ENCODE measurements around the gene CHST4. TPM values are rescaled to one million over a fixed set of nuclear protein-coding genes. Genes with fewer than 3 reads are reported as not detected.

The CHST4 gene
- total and polyA plus RNA-seq, 2 of the 4 experiments (the other 2 are of a cell fraction) = not detected

DNA sequence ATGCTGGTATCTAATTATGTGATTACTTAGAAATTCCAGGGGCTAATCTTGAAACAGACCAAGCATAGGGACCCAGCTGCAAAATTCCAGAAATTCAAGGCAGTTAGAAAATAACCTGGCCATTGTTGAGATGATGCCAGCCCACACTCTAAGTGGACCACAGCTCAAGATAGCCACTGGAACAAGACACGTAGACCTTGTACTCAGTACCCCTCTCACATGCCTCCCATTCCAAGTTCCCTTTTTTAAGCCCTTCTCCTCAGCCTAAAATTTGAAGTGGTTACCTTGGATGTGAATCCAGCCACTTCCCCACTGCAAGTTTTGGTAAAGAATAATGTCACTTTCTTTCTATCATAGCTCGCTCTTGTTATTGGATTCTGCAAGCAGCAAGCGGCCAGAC is 33.0 kb upstream of the CHST4 start:
- in situ Hi-C loops (cut with MboI; ENCODE audit: low sequenced_read_pairs) (loop anchor here (25.0 kb wide), 1 partner anchor 706 kb away; no protein-coding TSS in a partner anchor), intact Hi-C loops (cut with micrococcal nuclease) (loop anchor here (10.0 kb wide), 1 partner anchor 122 kb away; no protein-coding TSS in a partner anchor), dilution Hi-C loops (cut with HindIII; ENCODE audit: low sequenced_read_pairs, unreplicated experiment) (no loop called here)
- no TSS peak for BruUV-seq (replicated peaks)
- no peak overlapping the region for H2BK20ac ChIP-seq (ENCODE audit: low read depth, low read length)
- no peak for DNase-seq
- H2BK120ac ChIP-seq (ENCODE audit: low read depth, low read length) = no peak overlapping the region
- no peak for ATAC-seq (ENCODE audit: low read depth)
- H3K36me3 ChIP-seq (ENCODE audit: control insufficient read depth, insufficient read depth, low read length) = no peaks in the 10 kb centered on the region
- CTCF ChIA-PET = no interaction called here
- TF ChIP-seq USF2 (IDR thresholded peaks at IDR 0.05; ENCODE audit: low read depth, low read length) = no peak
- TF ChIP-seq POLR2A (IDR thresholded peaks at IDR 0.05; ENCODE audit: low read depth, low read length) = no peak
- TF ChIP-seq CHD1 (IDR thresholded peaks at IDR 0.05; ENCODE audit: low read depth, low read length) = no peak
- no peak for TF ChIP-seq RFX5 (IDR thresholded peaks at IDR 0.05; ENCODE audit: low read depth, low read length)
- no peak for TF ChIP-seq SMC3 (IDR thresholded peaks at IDR 0.05; ENCODE audit: low read depth, low read length)
- TF ChIP-seq, protein P1, sequence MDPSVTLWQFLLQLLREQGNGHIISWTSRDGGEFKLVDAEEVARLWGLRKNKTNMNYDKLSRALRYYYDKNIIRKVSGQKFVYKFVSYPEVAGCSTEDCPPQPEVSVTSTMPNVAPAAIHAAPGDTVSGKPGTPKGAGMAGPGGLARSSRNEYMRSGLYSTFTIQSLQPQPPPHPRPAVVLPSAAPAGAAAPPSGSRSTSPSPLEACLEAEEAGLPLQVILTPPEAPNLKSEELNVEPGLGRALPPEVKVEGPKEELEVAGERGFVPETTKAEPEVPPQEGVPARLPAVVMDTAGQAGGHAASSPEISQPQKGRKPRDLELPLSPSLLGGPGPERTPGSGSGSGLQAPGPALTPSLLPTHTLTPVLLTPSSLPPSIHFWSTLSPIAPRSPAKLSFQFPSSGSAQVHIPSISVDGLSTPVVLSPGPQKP (IDR thresholded peaks at IDR 0.05; ENCODE audit: borderline replicate concordance, low read depth, low read length) = no peak
- no peak for TF ChIP-seq MAZ (IDR thresholded peaks at IDR 0.05; ENCODE audit: borderline replicate concordance, low read depth, low read length)
- no peak for TF ChIP-seq FOS (IDR thresholded peaks at IDR 0.05; ENCODE audit: low read depth, low read length)
- no peak for TF ChIP-seq RAD21 (IDR thresholded peaks at IDR 0.05; ENCODE audit: low read length)
- H2AK9ac ChIP-seq (replicated peaks; ENCODE audit: low read depth, low read length, poor library complexity) = no peak overlapping the region
- POLR2A ChIA-PET (ENCODE audit: unreplicated experiment) = no interaction called here
- H3K4me2 ChIP-seq (ENCODE audit: low read depth, low read length) = no peak overlapping the region
- no peak overlapping the region for H3K27ac ChIP-seq (ENCODE audit: insufficient read depth, low read length)
- no peaks in the 10 kb centered on the region for H4K20me1 ChIP-seq (ENCODE audit: insufficient read depth, low read length)
- H3K56ac ChIP-seq (ENCODE audit: extremely low read depth, insufficient read depth, low read length) = no peak overlapping the region
- H2BK5ac ChIP-seq (ENCODE audit: low read depth, low read length, poor library complexity, severe bottlenecking) = no peak overlapping the region
- no peak overlapping the region for H3K14ac ChIP-seq (replicated peaks; ENCODE audit: low read depth, low read length)
- H3K4ac ChIP-seq (ENCODE audit: low read depth, low read length) = no peak overlapping the region
- no peaks in the 10 kb centered on the region for H3K9me1 ChIP-seq (ENCODE audit: insufficient read depth, low read length)
- H4K5ac ChIP-seq (ENCODE audit: low read depth, low read length) = no peak overlapping the region
- 80% methylated on average over 1 of the region's 3 CpGs; no CpG with 5 or more reads in 1 of the 2 experiments for WGBS, 2 experiments (ENCODE audit: extremely low coverage in 2 of 2, insufficient read length in 1 of 2)
- no peak overlapping the region for H4K8ac ChIP-seq (ENCODE audit: low read depth in 2 of 2, low read length in 2 of 2)
- no peaks in the 10 kb centered on the region for H3K9me3 ChIP-seq (ENCODE audit: control insufficient read depth, insufficient read depth, low read length)
- H3K23ac ChIP-seq (ENCODE audit: low read depth, low read length) = no peak overlapping the region
- H2BK15ac ChIP-seq (ENCODE audit: low read depth, low read length) = no peak overlapping the region
- no peak overlapping the region for H3K4me3 ChIP-seq (ENCODE audit: insufficient read depth, low read depth, low read length)
- H4K91ac ChIP-seq (ENCODE audit: insufficient read depth, low read depth, low read length) = no peak overlapping the region
- H2AFZ ChIP-seq (replicated peaks; ENCODE audit: low read length, poor library complexity) = no peak overlapping the region
- no peak overlapping the region for H2AK5ac ChIP-seq (ENCODE audit: low read depth, low read length)
- peaks cover 4% of the 10 kb centered on the region for H3K27me3 ChIP-seq (ENCODE audit: control insufficient read depth, insufficient read depth, low read length)
- no peak overlapping the region for H3K9ac ChIP-seq (ENCODE audit: low read depth, low read length)
- H3K18ac ChIP-seq (ENCODE audit: low read depth, low read length) = no peak overlapping the region
- H3K4me1 ChIP-seq (ENCODE audit: control insufficient read depth, insufficient read depth, low read length) = no peaks in the 10 kb centered on the region
- no peaks in the 10 kb centered on the region for H3K79me1 ChIP-seq (ENCODE audit: low read depth in 1 of 2, low read length in 2 of 2)

Data from IMR-90 (cell line).